ENCODE results near the gene MED14.
"Not testable (repeated sequence)": the region's sequence is repeated elsewhere in the genome, so short reads cannot be mapped to it uniquely, and the experiment has no call there.

The MED14 gene

GRCh38 chrX:40735325-40736169 lies at the start of gene MED14:
TSS of gene MED14 (minus strand) at chrX:40735542. CDS start at chrX:40735412, 130 bp downstream.
- FAIRE-seq = no peak
- DNase-seq (ENCODE audit: insufficient read length, low spot score) = peak; percentile 18

DNA sequence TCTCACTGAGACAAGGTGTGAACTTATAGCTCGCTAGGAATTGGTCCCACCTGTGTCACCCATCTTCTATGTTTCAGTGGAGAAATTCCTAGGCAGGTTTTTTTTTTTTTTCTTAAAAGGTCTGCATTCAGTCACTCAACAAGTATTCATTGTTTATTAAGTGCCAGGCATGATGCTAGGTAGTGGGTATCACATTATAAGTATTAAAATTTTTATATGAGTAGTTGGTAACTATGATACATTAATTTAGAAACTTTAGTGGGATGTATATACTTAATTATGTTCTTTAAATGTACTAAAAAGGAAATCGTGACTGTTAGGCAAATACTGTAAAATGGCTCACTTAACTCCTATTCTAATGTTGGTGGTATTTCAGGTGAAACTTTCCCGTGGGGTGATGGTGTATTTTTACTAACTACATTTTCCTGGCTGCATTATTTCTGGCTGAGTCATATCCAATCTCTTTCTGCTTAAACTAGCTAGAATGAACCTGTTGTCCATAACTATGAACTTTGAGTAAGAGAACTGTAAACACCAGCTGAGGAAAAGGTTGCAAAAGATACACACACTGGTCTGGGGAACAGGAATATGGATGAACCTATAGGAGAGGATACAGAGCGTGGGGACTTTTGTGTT lies 49.3 kb upstream of the MED14 start:
- no peak for DNase-seq (ENCODE audit: insufficient read length, low spot score)
- peak; percentile 59 for FAIRE-seq

DNA sequence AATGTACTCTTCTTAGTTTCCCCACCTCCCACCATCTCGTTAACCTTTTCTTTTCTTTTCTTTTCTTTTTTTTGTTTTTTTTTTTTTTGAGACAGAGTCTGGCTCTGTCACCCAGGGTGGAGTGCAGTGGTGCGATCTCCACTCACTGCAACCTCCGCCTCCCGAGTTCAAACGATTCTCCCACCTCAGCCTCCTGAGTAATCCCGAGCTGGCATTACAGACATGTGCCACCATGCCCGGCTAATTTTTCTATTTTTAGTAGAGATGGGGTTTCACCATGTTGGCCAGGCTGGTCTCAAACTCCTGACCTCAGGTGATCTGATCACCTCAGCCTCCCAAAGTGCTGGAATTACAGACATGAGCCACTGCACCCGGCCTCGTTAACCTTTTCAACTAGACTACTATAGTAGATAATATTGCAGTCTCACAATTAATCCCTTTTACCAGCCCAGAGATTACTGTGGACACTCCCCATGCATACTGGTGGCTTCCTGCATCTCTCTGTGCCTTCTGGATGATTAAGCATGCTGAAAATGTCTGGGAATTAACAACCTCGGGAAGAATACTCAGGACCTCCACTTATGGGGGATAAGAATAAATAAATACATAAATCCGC lies 47.4 kb upstream of the MED14 start:
- not testable (repeated sequence) for FAIRE-seq; DNase-seq (ENCODE audit: insufficient read length, low spot score)

- FAIRE-seq = no peak
These were observed 45.6 kb upstream of the MED14 start for GRCh38 chrX:40780951-40781350.

GRCh38 chrX:40780082-40780481 lies 44.7 kb upstream of the MED14 start:
- no peak for DNase-seq (ENCODE audit: insufficient read length, low spot score)
- FAIRE-seq = no peak

More at GRCh38 chrX:40780951-40781350, 45.6 kb upstream of the MED14 start:
- no peak for DNase-seq (ENCODE audit: insufficient read length, low spot score)

DNA sequence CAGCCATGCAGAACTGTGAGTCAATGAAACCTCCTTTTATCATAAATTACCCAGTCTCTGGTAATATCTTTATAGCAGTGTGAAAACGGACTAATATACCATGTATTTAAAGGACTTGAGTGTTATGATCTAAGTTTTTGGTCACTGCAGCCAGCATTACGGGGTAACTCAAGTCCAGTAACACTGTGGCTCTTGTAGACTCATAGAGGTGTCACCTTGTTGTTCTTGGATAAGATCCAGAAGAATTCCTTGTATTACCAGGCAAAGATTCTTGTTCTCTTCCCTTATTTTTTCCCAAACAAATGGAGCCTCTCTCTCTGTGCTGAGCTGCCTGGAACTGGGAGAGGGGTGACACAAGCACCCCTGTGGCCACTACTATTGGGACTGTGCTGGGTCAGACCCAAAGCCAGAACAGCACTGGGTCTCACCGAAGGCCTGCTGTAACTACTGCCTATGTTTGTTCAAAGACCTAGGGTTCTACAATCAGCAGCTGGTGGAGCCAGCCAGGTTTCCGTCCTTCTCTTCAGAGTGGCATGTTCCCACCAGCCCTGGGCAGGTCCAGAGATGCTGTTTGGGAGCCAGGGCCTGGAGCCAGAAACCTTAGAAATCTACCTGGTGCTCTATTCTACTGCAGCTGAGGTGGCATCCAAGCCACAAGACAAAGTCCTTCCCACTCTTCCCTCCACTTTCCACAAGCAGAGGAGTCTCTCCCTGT lies 43.7 kb upstream of the MED14 start:
- DNase-seq (ENCODE audit: insufficient read length, low spot score) = no peak
- FAIRE-seq = peak; percentile 47

DNA sequence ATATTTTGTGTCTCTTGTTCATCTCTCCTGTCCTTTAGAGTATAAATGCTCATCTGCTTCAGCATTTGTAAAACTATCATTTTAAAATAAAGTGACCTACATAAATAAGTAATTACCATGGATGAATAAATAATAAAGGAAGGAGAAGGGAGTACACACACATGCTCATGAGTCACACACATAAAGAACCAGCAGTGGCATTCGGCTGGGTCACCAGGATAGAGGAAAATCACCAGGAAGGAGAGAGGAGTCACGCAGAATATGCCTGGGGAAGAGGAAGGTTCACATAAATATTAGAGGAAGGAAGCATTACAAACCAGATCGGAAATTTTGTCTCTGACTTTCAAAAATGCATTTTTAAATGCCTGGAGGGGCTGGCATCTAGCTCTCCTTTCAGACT lies 38.5 kb upstream of the MED14 start:
- DNase-seq (ENCODE audit: insufficient read length, low spot score) (no peak), FAIRE-seq (no peak)

DNA sequence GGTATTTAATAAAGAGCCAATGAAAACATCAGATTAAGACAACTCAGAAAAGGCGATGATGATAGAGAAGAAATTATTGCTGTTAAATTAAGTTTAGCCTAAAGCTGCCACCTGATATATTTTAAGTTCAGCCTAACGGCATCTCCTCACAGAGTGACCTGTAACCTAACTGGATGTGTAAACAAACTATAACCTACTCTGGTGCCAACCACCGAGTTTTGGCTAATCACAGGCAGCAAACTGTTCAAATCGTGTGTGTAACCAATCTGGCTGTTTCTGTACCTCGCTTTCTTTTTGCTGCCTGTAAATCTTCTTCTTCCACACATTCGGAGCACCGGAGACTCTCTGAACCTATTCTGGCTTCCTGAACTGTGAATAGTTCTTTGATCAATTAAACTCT lies 37.8 kb upstream of the MED14 start:
- DNase-seq (ENCODE audit: insufficient read length, low spot score) (no peak), FAIRE-seq (no peak)

- DNase-seq (ENCODE audit: insufficient read length, low spot score) (no peak), FAIRE-seq (no peak)
These were observed 36.9 kb upstream of the MED14 start for GRCh38 chrX:40772290-40772689.

DNA sequence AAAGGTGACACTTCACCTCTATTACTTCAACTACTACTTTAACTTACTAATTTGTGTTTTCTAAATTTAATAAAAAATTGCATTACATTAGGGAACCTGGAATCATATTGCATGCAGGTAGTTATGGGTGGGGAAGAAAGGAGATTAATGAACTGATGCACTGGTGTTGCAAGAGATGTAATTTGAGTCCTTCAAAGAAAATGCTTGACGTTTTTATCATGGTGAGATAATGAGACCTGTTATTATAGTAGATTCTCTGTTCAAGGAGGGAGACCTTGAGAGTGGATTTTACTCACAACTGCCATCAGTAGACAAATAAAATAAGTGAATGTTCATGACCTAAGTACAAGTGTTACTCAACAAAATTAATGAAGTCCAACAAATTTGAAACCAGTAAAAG lies 26.4 kb upstream of the MED14 start:
- DNase-seq (ENCODE audit: insufficient read length, low spot score) = no peak
- FAIRE-seq = peak; percentile 67

DNA sequence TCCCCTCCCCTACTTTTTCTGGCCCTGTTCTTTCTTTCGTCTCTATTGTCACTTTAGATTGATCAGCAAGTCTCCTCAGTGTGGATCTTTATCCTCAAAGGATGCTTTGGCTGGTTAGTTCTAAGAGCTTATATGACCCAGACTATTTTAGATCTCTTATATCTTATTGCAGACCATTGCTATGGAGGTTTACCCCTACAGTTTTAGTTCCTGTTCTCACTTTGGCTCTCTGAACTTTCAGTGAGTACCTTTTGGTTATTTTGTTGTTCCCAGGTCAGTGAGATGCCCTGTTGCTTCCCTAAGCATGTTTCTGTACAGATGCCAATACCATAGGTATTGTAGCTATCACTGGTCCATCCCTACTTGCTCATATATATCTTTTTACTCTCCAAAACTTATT lies 24.0 kb upstream of the MED14 start:
- DNase-seq (ENCODE audit: insufficient read length, low spot score) (no peak), FAIRE-seq (peak; percentile 88)

GRCh38 chrX:40757058-40757457 lies 21.7 kb upstream of the MED14 start:
- FAIRE-seq (no peak), DNase-seq (ENCODE audit: insufficient read length, low spot score) (no peak)

- DNase-seq (ENCODE audit: insufficient read length, low spot score) (no peak), FAIRE-seq (no peak)
These were observed 20.2 kb upstream of the MED14 start for GRCh38 chrX:40755291-40756249.

DNA sequence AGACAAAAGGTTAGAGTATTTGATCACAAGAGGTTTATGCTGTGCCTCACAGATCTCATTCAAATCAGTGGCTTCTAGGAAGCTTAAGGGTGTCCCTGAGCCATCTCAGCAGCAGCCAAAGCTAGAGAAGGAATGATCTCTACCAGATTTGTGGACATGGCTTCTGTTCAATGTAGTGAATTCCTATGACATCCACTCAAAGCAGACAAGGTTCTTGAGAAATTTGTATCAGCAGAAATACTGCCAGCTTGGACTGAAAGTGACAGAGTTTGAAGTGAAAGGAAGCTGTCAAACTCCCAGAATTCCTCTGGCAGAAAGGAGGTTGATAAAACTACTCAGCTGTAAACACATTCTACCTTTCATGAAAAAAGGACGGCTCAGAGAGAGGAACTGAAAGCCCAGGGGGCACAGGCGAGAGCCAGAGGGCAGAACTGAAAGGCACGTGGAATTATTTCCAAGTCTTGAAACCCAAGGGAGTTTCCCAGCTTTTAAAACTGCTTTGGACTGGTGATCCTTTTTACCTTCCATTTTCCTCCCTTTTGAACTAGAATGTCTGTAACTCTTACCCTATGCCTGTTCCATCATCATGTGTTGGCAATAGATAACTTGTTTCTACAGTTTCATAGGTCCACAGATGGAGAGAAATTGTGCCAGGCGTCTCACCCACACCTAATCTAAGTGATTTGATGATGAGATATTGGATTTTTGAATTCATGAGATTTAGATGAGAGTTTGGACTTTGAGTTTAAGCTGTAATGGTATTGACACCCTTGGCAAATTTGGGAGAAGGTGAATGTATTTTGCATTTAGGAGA lies 14.5 kb upstream of the MED14 start:
- FAIRE-seq (peak; percentile 95), DNase-seq (ENCODE audit: insufficient read length, low spot score) (no peak)

GRCh38 chrX:40748977-40749376 lies 13.6 kb upstream of the MED14 start:
- no peak for DNase-seq (ENCODE audit: insufficient read length, low spot score)
- FAIRE-seq = peak; percentile 92

GRCh38 chrX:40746521-40746920 lies 11.2 kb upstream of the MED14 start:
- no peak for FAIRE-seq
- DNase-seq (ENCODE audit: insufficient read length, low spot score) = no peak

DNA sequence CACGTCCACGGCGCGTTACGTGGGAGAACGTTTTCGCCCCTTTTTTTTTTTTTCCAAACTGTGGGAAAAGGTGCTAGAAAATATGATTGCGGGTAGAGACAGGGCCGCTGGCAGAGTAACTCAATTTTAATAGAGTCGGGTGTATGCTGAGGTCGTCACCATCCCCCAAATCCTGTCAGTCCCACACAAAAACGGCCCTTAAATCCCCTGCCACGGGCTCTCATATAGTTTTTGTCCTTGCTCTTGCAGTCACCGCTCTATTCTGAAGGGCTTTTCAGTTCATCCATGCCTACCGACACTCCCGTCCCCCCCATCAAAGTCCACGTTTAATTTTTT lies 796 bp upstream of the MED14 start:
- FAIRE-seq (peak; percentile 94), DNase-seq (ENCODE audit: insufficient read length, low spot score) (no peak)

DNA sequence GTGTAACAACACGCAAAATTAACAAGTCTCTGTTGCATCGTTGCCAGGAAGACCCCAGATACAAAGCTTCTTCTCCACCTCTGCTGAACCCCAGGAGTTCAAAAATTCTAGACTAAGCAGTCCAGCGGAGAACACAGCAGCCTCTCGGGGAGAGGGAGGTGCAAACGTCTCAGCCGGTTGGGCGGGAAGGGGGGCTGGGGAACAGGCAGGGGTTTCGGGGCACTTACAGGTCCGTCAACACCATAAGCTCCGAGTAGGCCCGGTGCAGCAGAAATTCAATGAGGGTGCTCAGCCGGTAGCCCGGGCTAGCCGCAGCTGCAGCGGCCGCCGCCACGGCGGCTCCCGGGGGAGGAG lies 394 bp downstream of the MED14 start:
- FAIRE-seq (no peak), DNase-seq (ENCODE audit: insufficient read length, low spot score) (no peak)

DNA sequence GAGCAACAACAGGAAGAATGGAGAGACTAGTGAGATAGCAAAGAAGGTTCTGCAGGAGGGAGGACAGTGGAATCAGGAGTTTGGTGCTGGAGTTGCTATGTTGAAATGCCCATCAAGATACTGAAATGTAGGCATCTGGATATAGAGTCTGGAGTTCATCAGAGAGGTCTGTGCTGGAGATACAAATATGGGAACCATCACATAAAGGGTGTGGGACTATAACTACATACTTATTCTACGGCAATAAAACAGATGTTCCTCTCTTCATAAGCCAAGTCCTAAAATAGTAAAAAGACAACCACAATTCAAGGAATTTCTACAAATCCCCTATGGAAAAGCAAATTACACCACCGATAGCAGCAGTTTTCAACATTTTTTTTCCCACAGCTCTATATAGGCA lies 1.6 kb downstream of the MED14 start:
- DNase-seq (ENCODE audit: insufficient read length, low spot score) = no peak

More for the DNA sequence above, 1.6 kb downstream of the MED14 start:
- no peak for FAIRE-seq
